ENCODE data around the gene ARID4B.

GRCh38 chr1:235295902-235296350 lies 32.1 kb downstream of the ARID4B start:
- TF ChIP-seq CTCF (optimal IDR thresholded peaks at IDR 0.05 in 1 of 3, IDR thresholded peaks at IDR 0.05 in 1 of 3, conservative IDR thresholded peaks at IDR 0.05 in 1 of 3; ENCODE audit: extremely low read depth in 1 of 3, insufficient read depth in 2 of 3, low read length in 3 of 3) (no peak), EZH2 (IDR thresholded peaks at IDR 0.05; ENCODE audit: low read length) (no peak)

All from keratinocyte (primary cell).